Parathyroid adenoma (tissue), 2 donors: ENCODE results near the gene KCTD21.
A peak's percentile ranks its signal among the peaks of the same experiment; 100 is the strongest.

Source experiments
- H2AFZ ChIP-seq: fragments of 300-600 bp; sonication (generic); one replicate; pipeline ENCODE4 v1.7.0; 2017; ENCODE audit warnings: antibody characterized with exemption, mild to moderate bottlenecking
- H3K27ac ChIP-seq: fragments of 300-600 bp; sonication (generic); one replicate; pipeline ENCODE4 v1.7.0; 2017
- H3K27me3 ChIP-seq: fragments of 300-600 bp; sonication (generic); one replicate; pipeline ENCODE4 v1.7.0; 2017; ENCODE audit warnings: low read length; ENCODE audit not compliant: control insufficient read depth, insufficient read depth
- H3K36me3 ChIP-seq: fragments of 300-600 bp; sonication (generic); one replicate; pipeline ENCODE4 v1.7.0; 2017; ENCODE audit warnings: low read length; ENCODE audit not compliant: control insufficient read depth, insufficient read depth
- H3K4me1 ChIP-seq: fragments of 300-600 bp; sonication (generic); one replicate; pipeline ENCODE4 v1.7.0; 2017; ENCODE audit warnings: control low read depth
- H3K4me2 ChIP-seq: fragments of 300-600 bp; sonication (generic); one replicate; pipeline ENCODE4 v1.7.0; 2017; ENCODE audit warnings: low read length
- H3K4me3 ChIP-seq: fragments of 300-600 bp; sonication (generic); one replicate; pipeline ENCODE4 v1.7.0; 2017; ENCODE audit warnings: low read depth, low read length
- H3K79me2 ChIP-seq: fragments of 300-600 bp; sonication (generic); one replicate; pipeline ENCODE4 v1.7.0; 2017; ENCODE audit warnings: control low read depth
- H3K9ac ChIP-seq: fragments of 300-600 bp; sonication (generic); one replicate; pipeline ENCODE4 v1.7.0; 2017; ENCODE audit warnings: mild to moderate bottlenecking
- H3K9me3 ChIP-seq: fragments of 300-600 bp; sonication (generic); one replicate; pipeline ENCODE4 v1.7.0; 2017; ENCODE audit warnings: low read length; ENCODE audit not compliant: control insufficient read depth
- TF ChIP-seq, protein P1 (sequence below): fragments of 300-600 bp; sonication (generic); IDR thresholded peaks from one replicate; pipeline ENCODE4 v1.7.0; 2017; ENCODE audit warnings: antibody characterized with exemption, mild to moderate bottlenecking
- donor health status: primary hyperparathyroidism.

KCTD21 gene

DNA sequence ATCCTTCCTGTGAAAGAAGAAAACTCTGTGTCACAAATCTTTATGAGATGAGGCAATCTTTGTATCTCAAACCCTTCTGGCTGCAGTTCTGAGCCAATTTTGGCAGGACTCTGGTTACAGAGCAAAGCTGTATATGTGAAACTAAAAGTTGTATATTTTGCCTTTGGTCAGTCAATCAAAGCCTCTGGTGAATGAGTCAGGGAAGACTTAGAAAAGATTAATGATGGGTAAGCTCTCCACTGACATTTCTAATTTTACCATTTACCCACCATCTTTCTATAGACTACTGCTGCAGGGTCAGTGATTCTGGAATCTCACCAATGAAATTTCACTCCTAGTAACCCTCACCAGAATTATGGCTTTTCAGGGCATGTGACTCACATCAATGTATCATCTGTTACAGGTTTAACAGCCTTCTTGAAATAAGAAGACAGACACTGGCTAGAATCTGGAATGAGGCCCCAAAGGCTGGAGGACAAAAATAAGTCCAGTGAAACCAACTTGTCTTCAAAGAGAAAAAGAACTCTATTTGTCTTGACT lies 43.6 kb upstream of the KCTD21 start:
- Histone ChIP-seq H3K27ac (no peak overlapping the region), H2AFZ (no peak overlapping the region), H3K4me3 (no peak overlapping the region), H3K9ac (no peak overlapping the region), H3K79me2 (no peaks in the 10 kb centered on the region), H3K27me3 (no peaks in the 10 kb centered on the region), H3K9me3 (no peaks in the 10 kb centered on the region), H3K36me3 (no peaks in the 10 kb centered on the region), H3K4me1 (no peaks in the 10 kb centered on the region), H3K4me2 (no peak overlapping the region)
- TF ChIP-seq, protein P1, sequence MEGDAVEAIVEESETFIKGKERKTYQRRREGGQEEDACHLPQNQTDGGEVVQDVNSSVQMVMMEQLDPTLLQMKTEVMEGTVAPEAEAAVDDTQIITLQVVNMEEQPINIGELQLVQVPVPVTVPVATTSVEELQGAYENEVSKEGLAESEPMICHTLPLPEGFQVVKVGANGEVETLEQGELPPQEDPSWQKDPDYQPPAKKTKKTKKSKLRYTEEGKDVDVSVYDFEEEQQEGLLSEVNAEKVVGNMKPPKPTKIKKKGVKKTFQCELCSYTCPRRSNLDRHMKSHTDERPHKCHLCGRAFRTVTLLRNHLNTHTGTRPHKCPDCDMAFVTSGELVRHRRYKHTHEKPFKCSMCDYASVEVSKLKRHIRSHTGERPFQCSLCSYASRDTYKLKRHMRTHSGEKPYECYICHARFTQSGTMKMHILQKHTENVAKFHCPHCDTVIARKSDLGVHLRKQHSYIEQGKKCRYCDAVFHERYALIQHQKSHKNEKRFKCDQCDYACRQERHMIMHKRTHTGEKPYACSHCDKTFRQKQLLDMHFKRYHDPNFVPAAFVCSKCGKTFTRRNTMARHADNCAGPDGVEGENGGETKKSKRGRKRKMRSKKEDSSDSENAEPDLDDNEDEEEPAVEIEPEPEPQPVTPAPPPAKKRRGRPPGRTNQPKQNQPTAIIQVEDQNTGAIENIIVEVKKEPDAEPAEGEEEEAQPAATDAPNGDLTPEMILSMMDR = no peak

DNA sequence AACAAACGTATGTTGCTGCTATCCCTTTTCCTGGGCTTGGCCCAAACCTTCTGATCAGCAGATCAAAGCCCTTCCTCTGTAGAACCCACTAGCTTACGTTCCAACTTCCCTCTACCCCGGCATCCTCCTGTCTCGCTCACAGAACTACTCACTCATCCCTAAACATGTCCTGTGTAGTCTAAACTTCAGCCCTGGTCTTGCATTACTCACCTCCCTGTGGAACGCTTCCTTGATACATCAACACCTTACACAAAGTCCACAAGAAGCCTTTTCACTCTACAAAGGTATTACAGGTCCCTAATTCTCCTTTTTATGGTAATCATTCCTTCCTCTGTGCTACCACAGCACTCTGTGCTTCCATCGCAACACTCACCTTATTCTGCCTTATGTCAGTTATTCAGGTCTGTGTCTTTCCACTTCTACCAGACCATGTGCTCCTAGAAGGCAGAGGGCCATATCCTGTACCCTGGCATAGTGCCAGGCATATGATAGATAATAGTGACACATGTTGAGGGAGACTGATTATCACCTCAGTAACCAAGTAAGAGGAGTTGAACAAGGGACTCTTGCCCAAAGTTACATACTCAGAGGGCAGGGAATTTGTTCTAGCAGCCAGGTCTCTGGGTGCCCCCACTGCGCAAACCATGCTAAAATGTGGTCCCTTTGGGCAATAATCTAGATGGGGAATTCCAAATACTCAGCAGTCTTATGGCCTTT lies 41.9 kb upstream of the KCTD21 start:
- H3K36me3 ChIP-seq = no peaks in the 10 kb centered on the region

DNA sequence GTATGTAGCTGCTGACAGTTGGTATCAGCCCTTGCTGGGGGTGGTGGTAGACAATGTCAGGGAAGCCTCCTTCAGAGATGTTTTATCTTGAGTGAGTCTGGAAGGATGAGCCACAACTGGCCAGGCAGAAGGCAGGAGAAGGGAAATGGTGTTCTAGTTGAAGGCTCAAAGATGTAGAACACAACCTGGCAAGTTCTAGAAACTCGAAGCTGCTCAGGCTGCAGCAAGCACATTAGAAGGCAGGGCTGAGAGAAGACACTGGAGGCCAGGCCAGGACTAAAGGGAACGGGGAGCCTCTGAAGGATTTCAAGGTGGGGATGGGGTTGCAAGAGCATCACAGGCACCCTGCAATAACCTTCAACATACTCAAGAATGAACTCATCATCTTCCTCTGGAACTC lies 40.7 kb upstream of the KCTD21 start:
- H3K27me3 ChIP-seq = no peaks in the 10 kb centered on the region
- H3K4me3 ChIP-seq = no peak overlapping the region
- no peaks in the 10 kb centered on the region for H3K36me3 ChIP-seq
- H3K9ac ChIP-seq = no peak overlapping the region
- TF ChIP-seq, protein P1 = no peak
- H3K79me2 ChIP-seq = no peaks in the 10 kb centered on the region
- no peak overlapping the region for H3K27ac ChIP-seq
- no peaks in the 10 kb centered on the region for H3K9me3 ChIP-seq
- H3K4me2 ChIP-seq = no peak overlapping the region
- no peaks in the 10 kb centered on the region for H3K4me1 ChIP-seq
- no peak overlapping the region for H2AFZ ChIP-seq

More for the DNA sequence above, 41.9 kb upstream of the KCTD21 start:
- Histone ChIP-seq H3K4me1 (no peaks in the 10 kb centered on the region), H3K4me2 (no peak overlapping the region), H3K4me3 (no peak overlapping the region), H3K27ac (no peak overlapping the region), H3K9ac (no peak overlapping the region), H3K27me3 (no peaks in the 10 kb centered on the region), H2AFZ (no peak overlapping the region), H3K79me2 (no peaks in the 10 kb centered on the region), H3K9me3 (no peaks in the 10 kb centered on the region)
- TF ChIP-seq, protein P1 = no peak

DNA sequence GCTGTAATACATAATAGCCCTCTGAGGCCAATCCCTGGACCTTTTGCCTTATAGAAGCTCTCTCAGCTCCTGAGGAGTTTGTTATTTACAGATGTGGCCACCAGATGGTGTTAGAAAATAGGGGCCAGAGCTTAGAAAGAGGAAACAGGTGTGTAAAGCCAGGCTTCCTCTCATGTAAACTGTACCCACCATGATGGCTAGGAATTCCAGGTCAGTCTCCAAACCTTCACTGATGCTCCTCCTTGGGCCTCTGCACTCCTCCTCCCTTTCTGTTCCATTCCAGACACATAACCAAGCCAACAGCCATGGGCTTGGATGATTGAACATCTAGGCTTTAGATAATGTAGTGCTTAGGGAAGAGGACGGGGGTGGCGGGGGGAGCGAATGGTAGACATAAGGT lies 40.0 kb upstream of the KCTD21 start:
- H3K4me2 ChIP-seq = no peak overlapping the region
- TF ChIP-seq, protein P1 = peak; percentile 62
- no peak overlapping the region for H2AFZ ChIP-seq
- no peaks in the 10 kb centered on the region for H3K79me2 ChIP-seq
- H3K27ac ChIP-seq = no peak overlapping the region
- H3K36me3 ChIP-seq = no peaks in the 10 kb centered on the region
- no peaks in the 10 kb centered on the region for H3K27me3 ChIP-seq
- H3K4me1 ChIP-seq = no peaks in the 10 kb centered on the region
- H3K9ac ChIP-seq = no peak overlapping the region
- no peaks in the 10 kb centered on the region for H3K9me3 ChIP-seq
- no peak overlapping the region for H3K4me3 ChIP-seq

DNA sequence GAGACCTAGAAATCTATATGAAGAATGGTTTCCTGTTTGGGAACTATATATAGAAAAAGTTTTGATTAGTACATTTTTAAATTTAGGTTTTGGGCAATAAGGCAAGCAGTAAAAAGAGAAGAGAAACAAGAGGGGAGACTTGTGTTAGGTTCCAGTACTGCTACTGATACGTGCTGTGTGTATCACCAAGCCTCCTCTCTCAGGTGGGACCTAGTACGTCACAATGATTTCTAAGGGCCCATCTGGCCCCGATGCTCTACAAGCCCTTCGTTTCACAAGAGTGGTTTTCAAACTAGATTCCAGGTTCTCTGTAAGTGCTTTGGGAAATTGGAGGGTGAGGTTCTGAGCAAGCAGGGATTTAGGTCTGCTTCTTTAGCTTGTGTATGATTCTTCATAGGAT lies 39.5 kb upstream of the KCTD21 start:
- Histone ChIP-seq H3K9me3 (no peaks in the 10 kb centered on the region), H3K4me1 (no peaks in the 10 kb centered on the region), H3K36me3 (no peaks in the 10 kb centered on the region), H3K79me2 (no peaks in the 10 kb centered on the region), H3K9ac (no peak overlapping the region), H3K4me3 (no peak overlapping the region), H3K4me2 (no peak overlapping the region), H3K27me3 (no peaks in the 10 kb centered on the region), H3K27ac (no peak overlapping the region), H2AFZ (no peak overlapping the region)
- TF ChIP-seq, protein P1 = no peak
